Measurements from ENCODE around the gene C3orf49.

C3orf49 gene

DNA sequence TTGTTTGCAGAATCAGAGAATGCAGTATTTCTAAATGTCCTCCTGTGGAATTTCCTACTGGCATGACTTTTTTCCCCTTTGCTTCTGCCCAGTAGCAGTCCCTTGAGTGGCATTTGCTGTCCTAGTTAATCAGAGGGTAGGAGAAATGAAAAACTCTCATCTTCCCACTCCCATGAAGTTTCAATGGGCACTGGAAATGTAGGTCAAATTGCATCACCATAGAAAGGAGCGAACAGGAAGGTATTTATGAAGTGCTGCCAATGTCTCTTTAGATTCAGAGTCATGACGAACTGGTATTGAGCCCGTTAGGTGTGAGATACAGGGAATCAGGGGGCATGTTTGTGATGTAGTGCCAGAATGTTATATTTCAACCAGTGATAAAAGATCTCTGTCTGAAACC lies 67.8 kb downstream of the C3orf49 start:
- no peak for DNase-seq (ENCODE audit: low spot score)

- no peak for DNase-seq (ENCODE audit: low spot score)
These were observed 72.4 kb downstream of the C3orf49 start for GRCh38 chr3:63891518-63891917.

DNA sequence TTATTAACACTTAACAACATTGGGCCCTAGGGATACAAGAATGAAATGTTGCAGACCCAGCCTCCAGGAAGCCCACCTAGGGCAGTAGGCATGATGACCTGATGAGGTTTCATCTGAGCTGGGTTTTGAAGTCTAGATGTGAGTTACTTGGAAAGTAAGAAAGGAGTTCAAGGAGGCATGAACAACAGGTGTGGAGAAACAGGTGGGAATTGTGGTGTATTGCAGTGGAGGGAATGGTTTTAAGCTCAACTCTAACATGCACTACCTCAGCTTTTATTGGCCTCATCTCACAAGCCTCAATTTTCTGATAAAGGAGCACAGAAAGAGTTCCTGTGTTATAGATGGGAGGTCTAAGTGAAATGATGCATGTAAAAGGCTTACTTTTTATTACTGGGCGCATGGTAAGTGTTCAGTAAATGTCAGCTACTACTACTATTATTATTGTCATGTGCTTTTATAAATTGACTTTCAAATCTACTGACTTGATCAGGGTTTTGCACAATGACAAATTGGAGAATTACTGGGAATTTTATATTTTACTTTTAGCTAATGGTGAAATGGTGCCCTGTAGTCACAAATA lies 73.8 kb downstream of the C3orf49 start:
- DNase-seq (ENCODE audit: low spot score) = no peak

GRCh38 chr3:63895422-63896189 lies 76.5 kb downstream of the C3orf49 start:
- DNase-seq (ENCODE audit: low spot score) = no peak

GRCh38 chr3:63896332-63897030 lies 77.4 kb downstream of the C3orf49 start:
- no peak for DNase-seq (ENCODE audit: low spot score)
